RPMI8226 (cell line): ENCODE data around the gene TPR.

Experiments used
- DNase-seq: peaks from one replicate; pipeline ENCODE4 v3.0.0-alpha.2; 2015

Gene TPR

DNA sequence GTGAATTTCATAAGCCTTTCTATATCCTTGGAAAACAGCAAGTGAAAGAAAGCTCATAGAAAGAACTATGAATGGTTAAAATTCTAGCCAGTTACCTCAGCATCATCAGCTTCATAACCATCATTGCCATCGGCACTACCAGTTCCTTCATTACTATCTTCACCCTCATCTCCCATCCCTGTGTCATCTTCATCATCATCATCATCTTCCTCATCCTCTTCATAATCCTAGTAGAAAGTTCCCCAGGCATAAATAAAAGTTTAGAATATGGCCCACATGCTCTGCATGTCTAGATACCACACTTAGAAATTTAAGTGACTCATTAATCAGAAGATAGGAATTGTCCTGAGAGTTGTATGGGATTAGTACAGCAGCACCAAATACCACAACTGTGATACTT is 49.0 kb downstream of the TPR start:
- DNase-seq = no peak

DNA sequence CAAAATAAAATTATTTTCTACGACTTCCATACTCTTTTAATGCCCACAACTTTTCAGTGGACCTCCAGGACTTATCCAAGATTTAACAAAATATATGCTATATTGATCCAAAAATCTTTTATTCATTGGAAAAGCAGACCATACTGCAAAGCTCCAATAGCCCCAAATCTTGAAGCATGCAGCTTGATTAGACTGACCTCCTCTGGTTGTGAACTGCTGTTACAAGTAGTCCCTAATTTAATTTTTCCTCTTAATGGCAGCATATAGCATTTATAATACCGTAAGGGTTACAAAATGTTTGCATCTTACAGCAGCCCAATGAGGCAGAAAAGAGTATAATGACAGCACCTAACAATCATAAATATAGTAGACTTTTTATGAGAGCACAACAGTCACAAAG is 49.8 kb downstream of the TPR start:
- peak; percentile 5 for DNase-seq

DNA sequence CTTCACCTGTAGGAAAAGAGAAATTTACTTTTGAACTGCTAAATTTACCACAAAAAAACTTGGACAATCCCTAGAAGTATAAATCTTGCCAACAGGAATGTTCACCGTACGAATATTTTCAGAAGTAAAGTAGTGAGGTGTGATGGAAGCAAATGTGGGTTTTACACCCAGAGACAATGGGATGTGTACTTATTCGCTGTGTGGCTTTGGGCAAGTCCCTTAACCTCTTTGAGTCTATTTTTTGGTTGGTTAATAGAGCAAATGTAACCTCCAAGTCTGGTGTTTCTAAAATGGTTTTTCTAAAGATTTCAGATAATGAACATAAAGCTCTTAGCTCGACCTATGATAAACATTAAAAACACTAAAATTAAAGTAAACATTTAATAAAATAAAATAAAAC is 51.2 kb downstream of the TPR start:
- DNase-seq = no peak

DNA sequence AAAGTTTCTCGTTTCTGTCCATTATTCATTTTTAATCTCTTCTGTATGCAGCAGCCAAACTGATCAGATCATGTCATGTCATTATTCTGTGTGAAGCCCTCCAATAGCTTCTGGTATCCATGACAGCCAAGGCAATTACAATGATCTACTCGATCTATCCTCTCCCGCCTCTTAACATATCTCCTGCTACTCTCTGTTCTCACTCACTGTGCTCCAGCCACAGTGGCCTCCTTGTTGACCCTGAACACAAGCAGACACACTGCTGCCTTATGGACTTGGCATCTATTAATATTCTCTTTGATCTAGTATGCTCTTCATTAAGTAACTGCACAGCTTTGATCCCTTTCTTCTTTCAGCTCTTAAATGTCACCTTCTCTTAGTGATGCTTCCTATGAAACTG is 59.5 kb downstream of the TPR start:
- no peak for DNase-seq

DNA sequence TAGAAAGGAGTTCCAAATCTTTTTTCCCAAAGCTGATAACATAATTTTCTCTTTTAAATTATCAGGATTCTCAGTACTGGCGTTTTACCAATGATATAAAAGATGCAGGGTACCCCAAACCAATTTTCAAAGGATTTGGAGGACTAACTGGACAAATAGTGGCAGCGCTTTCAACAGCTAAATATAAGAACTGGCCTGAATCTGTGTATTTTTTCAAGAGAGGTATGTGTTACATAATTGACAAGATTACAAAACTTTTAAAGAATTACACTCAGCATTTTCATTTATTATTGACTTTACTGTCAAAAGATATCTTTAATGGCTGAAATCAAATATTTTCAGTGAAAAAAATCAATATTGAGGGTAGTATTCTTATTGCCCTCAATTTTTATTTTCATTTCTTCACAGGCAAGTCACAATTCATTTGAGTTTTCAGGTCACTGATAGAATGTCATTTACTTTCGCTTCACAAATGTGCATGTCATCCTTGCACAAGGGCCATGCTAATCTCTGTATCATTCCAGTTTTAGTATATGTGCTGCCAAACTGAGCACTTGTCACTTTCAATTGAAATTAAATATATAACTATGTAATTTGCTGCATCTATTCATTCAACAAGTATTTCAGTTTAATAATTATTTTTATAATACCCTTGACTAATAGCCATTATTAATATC is 63.5 kb downstream of the TPR start:
- no peak for DNase-seq

DNA sequence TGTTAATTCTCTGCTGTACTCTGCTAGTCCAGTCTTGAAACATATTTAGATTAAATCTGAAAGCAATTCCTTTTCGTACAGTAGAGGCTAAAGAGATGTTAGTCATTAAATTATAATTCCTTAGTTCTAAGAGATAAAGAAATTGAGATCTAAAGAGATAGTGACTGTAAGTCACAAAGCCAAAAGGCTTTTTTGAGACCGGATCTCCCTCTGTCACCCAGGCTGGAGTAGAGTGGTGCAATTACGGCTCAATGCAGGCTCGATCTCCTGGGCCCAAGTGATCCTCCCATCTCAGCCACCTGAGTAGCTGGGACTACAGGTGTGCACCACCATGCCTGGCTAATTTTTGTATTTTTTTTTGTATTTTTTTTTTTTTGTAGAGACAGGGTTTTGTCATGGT is 64.7 kb downstream of the TPR start:
- DNase-seq = no peak

DNA sequence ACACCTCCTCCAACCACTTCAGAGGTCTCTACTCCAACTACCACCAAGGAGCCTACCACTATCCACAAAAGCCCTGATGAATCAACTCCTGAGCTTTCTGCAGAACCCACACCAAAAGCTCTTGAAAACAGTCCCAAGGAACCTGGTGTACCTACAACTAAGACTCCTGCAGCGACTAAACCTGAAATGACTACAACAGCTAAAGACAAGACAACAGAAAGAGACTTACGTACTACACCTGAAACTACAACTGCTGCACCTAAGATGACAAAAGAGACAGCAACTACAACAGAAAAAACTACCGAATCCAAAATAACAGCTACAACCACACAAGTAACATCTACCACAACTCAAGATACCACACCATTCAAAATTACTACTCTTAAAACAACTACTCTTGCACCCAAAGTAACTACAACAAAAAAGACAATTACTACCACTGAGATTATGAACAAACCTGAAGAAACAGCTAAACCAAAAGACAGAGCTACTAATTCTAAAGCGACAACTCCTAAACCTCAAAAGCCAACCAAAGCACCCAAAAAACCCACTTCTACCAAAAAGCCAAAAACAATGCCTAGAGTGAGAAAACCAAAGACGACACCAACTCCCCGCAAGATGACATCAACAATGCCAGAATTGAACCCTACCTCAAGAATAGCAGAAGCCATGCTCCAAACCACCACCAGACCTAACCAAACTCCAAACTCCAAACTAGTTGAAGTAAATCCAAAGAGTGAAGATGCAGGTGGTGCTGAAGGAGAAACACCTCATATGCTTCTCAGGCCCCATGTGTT is 66.6 kb downstream of the TPR start:
- DNase-seq = no peak

DNA sequence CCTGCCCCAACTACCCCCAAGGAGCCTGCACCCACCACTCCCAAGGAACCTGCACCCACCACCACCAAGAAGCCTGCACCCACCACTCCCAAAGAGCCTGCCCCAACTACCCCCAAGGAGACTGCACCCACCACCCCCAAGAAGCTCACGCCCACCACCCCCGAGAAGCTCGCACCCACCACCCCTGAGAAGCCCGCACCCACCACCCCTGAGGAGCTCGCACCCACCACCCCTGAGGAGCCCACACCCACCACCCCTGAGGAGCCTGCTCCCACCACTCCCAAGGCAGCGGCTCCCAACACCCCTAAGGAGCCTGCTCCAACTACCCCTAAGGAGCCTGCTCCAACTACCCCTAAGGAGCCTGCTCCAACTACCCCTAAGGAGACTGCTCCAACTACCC is 67.6 kb downstream of the TPR start:
- no peak for DNase-seq

DNA sequence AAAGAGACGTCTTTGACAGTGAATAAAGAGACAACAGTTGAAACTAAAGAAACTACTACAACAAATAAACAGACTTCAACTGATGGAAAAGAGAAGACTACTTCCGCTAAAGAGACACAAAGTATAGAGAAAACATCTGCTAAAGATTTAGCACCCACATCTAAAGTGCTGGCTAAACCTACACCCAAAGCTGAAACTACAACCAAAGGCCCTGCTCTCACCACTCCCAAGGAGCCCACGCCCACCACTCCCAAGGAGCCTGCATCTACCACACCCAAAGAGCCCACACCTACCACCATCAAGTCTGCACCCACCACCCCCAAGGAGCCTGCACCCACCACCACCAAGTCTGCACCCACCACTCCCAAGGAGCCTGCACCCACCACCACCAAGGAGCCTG is 68.5 kb downstream of the TPR start:
- DNase-seq = no peak

DNA sequence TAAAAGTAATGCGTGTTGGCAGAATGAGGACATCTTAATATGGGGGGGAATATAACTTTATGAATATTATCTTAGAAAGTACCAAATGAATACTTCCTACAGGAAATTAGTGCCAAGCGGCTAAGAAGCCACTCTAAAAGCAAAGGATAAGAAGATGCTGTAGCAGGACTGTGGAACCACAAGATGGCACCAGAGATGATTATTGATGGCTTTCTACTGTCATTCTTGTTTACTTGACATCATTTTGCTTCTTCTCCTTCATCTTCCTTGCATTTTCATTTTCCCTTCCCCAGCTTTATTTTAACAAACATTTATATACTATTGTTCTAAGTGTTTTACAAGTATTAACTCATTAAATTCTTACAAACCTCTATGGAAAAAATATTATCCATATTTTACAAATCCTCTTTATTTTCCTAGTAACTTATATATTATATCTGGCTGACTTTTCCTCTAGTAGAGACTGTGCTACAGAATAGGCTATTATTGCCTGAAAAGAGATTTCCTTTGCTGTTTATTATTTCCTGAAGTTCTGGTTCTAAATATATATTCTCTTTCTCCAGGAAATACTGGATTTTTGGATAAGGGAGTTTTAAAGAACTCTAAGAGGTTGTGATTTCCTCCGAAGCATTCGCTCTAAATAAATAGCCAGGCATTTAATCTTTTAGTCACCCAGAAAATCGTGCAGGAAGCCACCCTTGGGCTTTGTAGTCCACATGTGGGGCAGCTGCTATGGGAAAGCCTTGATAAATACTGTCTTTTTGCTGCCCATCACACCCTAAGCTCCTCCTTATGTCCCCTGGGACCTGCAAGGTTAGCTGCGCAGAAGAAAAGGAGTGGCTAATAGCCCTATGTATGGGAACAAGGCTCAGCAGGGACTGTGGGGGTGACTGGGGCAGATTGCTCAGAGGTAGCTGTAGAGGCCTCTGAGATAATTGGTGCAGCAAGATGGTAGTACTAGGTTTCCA is 69.8 kb downstream of the TPR start:
- DNase-seq = peak; percentile 51

DNA sequence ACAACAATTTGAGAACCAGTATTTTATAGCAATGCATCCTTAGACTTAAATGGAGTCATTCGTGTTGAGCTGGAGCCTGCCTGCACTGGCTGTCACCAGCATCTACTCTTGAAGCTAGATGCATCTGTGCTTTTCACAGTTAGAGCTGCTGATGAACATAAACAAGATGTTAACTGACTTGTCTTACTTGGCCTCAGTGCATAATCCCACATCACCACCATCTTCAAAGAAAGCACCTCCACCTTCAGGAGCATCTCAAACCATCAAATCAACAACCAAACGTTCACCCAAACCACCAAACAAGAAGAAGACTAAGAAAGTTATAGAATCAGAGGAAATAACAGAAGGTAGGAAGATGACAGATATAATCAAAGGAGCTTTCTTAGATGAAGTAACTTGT is 71.1 kb downstream of the TPR start:
- no peak for DNase-seq

DNA sequence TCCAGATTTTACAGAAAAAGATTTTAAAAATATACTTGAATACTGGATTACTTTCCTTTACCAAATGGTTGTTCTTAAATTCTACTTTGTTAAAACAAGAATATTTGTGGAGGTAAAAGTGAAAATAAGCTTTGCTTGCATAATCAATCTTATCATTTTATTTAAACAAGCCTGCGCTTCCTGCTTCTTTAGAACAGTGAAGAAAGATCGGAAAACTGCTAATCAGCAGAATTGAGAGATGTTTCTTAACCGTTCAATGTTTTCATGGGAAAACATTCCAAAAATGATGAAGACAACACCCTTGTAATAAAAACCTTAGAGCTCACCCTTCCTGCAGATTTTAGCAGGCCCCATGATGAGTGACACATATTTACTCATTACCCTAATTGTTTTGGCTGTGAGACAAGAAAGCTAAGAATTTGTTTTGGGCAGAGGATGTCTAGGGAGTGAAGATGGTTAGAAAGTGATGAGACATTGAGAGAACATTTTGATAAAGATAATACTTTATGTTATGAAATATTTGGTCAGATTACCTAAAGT is 72.6 kb downstream of the TPR start:
- no peak for DNase-seq

DNA sequence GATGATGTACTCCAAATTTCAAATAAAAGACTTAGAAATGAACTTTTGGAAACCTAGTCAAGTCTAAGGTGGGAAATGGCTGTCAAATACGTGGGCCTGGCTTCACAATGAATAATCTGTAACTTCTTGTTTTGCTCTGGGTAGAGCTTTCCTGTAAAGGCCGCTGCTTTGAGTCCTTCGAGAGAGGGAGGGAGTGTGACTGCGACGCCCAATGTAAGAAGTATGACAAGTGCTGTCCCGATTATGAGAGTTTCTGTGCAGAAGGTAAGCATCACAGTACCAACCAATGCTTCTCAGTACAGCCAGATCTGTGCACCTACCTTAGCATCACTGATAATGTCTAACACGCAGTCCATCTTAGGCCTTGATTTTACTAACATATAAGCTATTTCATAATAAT is 73.6 kb downstream of the TPR start:
- DNase-seq = no peak

DNA sequence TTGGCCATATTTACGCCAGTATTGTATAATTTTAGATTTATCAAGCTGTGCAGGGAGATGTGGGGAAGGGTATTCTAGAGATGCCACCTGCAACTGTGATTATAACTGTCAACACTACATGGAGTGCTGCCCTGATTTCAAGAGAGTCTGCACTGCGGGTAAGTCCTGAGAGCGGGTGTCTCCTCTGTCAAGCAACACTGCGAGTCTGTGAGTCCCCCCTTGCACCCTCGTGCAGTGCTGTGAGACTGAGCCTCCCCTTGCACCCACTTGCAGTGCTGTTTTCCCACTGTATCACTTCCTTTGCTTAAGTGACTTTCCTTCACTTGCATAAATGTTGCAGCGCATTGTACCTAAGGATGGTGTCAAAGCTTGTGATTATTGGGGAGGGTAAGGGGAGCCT is 75.0 kb downstream of the TPR start:
- DNase-seq = no peak

DNA sequence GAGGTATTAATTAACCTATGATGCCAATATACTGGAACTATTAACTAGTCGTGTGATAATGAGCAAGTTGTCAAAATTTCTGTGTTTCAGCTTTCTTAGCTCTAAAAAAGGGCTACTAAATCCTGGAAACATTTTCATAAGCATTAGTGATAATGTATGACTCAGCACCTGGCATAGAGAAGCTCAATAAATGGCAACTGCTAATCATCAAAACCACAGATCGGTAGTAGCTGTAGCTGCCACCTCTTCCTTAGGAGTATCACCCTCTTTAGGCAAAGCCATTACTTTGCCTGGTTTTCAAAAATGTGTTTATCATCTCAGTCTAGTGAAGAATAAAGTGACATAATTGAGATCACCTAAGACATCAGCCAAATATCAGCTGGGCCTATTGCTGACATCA is 75.5 kb downstream of the TPR start:
- no peak for DNase-seq

DNA sequence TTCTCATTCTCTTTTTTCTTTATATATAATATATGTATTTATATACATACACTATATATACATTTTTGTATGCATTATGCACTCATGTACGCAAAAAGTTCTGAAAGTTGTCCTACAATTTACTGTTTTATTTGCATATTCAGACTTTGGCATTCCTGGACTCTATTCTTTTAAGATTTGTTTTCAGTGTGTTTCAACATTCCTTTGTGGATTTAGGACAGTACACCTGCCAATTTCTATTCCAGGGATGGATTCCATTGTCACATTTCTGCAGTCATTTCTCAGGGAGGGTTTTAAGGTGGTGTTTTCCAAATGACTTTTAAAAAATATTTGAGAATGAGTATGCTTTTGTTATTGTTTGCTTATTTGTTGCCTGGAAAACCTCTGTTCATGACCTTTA is 76.2 kb downstream of the TPR start:
- DNase-seq = no peak

DNA sequence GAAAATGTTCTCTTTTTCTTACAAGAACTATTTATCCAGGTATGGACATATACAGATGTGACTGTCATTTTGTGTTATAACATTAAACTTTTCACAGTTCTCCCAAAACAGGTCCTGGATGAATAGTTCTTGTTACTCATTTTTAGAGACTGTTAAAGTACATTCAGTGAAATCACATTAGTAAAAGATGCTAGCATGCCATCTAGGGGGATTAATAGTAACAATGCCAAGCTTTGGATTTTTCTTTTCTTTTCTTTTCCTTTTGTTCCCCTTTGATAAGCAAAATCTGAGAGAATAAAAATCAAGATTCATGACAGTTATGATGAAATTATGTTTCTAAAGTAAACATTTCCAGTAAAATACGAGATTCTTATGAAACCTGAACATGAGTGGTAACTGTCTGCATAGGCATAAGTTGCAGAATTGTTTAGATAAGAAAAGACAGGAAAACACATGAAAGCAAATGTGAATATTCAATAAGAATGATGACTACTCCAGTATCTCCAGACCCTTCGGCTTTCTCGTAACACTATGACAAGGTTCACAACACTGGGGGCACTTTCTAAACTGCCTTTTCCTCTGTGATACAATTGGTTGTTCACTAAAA is 77.5 kb downstream of the TPR start:
- no peak for DNase-seq

DNA sequence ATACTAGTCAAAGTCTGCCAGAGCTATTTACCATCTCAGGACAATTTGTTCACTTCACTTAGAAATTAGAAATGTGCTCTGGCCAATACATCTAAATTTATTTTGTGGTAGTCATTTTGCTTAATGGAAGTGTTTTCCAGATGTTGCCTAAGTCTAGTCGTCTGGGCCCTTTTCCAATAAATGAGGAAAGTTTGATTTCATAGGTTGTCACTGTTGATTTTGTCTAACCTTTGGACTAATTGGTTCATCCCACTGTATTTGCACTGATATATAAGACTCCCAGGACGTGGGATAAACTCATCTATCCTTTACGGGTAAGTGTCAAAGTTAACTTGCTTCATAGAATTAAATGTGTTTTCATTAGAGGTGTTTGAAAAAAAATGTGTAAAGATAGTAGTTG is 79.1 kb downstream of the TPR start, which contains the start of gene PRG4:
Gene PRG4, plus strand, starts transcription at position 300 of the 400 bp plus-strand sequence.
- DNase-seq = no peak

DNA sequence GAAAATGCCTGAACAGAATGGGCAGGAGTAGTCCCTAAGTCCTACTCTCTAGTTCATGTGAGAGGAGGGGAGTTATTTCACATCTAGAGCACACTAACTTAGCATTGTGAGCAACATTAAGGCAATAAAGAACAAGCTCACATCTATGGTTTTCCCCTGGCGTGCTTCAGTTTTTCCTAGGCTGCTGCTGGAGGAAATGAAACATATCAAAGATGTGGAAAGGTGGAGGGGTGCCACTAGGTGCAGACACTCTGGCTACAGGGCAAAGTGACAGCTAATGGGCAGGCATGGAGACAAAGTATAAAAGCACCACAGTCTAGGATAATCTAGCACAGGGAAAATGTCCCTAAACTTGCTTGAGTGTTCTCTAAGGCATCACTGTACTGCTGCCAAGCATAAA is 82.2 kb downstream of the TPR start:
- no peak for DNase-seq

DNA sequence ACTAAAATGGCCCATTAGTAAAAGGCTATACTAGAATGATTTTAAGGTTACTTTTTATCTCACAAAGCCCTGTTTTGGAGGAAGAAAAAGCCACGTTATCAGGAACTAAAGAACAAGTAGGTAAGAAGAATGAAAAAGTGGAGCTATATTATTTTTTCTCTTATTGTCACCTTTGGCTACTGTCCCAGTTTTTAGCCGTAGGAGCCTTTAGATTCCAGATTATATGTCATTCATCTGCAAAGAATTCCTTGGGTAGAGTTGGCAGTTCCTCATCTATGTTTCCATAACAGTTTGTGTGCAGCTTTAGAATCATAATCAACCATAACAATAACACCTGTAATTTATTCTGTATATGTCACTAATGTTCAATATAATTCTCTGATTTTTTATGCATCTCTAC is 83.8 kb downstream of the TPR start:
- no peak for DNase-seq

DNA sequence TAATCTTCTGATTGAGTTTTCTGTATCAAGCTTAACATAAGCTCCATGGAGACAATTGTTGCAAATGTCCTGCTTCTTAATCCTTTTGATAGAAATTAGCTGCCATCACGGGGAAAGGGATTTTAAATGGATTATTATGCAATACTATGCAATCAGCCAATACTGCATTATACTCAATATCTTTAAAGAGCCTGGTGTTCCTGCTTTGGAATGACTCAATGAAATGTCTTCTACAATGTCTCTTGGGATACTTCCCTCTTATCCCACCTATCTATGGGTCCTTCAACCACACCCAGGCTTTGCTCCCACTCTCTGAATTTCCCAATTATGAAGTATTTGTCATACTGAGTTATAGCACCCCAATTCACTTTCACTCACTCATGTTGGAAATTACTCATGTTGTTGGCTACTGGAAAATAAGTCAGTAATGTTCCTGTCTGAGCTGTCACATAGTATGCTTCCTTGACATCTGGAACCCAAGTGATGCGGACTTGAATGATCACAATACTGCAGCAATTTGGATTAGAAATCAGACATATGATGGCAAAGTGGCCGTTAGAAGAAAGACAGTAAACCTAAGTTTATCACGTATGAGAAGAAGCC is 85.0 kb downstream of the TPR start:
- DNase-seq = no peak

DNA sequence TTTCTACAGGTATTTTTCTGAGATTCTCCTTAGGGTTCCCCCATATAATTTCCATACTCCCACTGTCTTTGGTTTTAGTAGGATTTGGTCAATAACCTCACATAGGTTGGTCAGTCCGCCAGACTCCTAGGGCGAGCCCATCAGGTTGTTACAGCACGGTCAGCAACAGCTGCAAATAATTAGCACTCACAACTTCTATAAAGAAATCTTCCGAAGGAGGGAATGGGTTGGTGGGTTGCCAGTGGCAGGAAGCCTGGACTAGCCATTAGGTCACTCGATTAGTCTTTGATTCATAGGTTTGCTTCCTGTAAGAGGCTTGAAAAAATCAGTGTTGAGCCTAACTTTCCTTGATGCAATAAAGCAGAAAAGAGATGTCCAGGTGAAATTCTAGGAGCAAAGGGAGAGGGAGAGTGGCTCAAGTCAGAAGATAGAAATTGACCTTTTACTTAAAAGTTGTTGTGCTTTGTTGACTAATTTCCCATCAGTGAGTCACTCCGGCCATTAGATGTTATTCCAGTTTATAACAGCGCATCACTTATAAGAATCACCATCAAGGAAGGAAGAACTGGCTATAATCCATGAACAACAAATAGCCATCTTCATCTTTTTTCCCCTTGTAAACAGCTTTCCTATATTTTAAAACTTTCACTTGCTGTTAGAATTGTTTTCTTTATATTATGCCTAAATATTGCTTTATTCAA is 88.3 kb downstream of the TPR start:
- no peak for DNase-seq
